ENCODE results near the gene ADAR. TPM values are rescaled to one million over a fixed set of nuclear protein-coding genes. Genes with fewer than 3 reads are reported as not detected.

Gene ADAR
- total and polyA plus RNA-seq, 2 experiments from 2014 or later: 96.4 to 188 TPM

GRCh38 chr1:154591206-154591605, 16.8 kb downstream of the ADAR start:
- H3K27me3 Mint-ChIP-seq (ENCODE audit: insufficient read depth, low read depth, poor library complexity): peaks cover 2% of the 10 kb centered on the region

DNA sequence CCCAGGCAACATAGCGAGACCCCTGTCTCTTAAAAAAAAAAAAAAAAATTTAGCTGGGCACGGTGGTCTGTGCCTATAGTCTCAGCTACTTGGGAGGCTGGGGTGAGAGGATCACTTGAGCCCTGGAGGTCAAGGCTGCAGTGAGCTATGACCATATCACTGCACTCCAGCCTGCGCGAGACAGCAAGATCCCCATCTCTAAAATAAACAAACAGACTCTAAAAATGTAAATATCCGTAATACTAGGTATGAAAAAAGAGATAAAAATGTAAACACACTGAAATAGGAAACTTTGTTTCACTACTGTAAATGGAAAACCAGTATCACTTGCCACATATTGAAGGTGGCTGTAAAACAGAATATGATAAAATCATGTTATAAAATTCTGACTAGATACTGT, 17.2 kb downstream of the ADAR start:
- peaks cover 90% of the 10 kb centered on the region for H3K36me3 Mint-ChIP-seq (ENCODE audit: low read depth)
- Histone ChIP-seq H4K20me1 (replicated peaks; ENCODE audit: insufficient read depth) (peaks cover 37% of the 10 kb centered on the region), H3K27ac (ENCODE audit: low read depth) (no peak overlapping the region), H3K79me2 (replicated peaks; ENCODE audit: insufficient read depth) (no peaks in the 10 kb centered on the region), H3K27me3 (ENCODE audit: insufficient read depth) (no peaks in the 10 kb centered on the region), H3K36me3 (ENCODE audit: insufficient read depth) (peaks cover 93% of the 10 kb centered on the region), H3K4me3 (no peak overlapping the region), H3K4me1 (ENCODE audit: insufficient read depth) (no peaks in the 10 kb centered on the region), H3F3A (replicated peaks; ENCODE audit: low read depth) (no peaks in the 10 kb centered on the region), H3K4me2 (no peak overlapping the region), H2AFZ (no peak overlapping the region), H3K9me2 (ENCODE audit: insufficient read depth) (no peaks in the 10 kb centered on the region)
- peaks cover 2% of the 10 kb centered on the region for H3K27me3 Mint-ChIP-seq (ENCODE audit: insufficient read depth, low read depth, poor library complexity)
- ATAC-seq (no peak), DNase-seq (ENCODE audit: low spot score) (no peak)
- no peaks in the 10 kb centered on the region for H3K4me1 Mint-ChIP-seq
- H3K27ac Mint-ChIP-seq: no peak overlapping the region
- no peak overlapping the region for H3K4me3 Mint-ChIP-seq
- no peaks in the 10 kb centered on the region for H3K9me3 Mint-ChIP-seq
- TF ChIP-seq EZH2phosphoT487 (IDR thresholded peaks at IDR 0.05; ENCODE audit: unreplicated experiment): no peak
- TF ChIP-seq STAT1 (IDR thresholded peaks at IDR 0.05; ENCODE audit: unreplicated experiment): no peak
- TF ChIP-seq, protein P1, sequence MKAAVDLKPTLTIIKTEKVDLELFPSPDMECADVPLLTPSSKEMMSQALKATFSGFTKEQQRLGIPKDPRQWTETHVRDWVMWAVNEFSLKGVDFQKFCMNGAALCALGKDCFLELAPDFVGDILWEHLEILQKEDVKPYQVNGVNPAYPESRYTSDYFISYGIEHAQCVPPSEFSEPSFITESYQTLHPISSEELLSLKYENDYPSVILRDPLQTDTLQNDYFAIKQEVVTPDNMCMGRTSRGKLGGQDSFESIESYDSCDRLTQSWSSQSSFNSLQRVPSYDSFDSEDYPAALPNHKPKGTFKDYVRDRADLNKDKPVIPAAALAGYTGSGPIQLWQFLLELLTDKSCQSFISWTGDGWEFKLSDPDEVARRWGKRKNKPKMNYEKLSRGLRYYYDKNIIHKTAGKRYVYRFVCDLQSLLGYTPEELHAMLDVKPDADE (IDR thresholded peaks at IDR 0.05): no peak
- TF ChIP-seq EZH2 (IDR thresholded peaks at IDR 0.05; ENCODE audit: low read depth, unreplicated experiment): no peak
- TF ChIP-seq, protein P2, sequence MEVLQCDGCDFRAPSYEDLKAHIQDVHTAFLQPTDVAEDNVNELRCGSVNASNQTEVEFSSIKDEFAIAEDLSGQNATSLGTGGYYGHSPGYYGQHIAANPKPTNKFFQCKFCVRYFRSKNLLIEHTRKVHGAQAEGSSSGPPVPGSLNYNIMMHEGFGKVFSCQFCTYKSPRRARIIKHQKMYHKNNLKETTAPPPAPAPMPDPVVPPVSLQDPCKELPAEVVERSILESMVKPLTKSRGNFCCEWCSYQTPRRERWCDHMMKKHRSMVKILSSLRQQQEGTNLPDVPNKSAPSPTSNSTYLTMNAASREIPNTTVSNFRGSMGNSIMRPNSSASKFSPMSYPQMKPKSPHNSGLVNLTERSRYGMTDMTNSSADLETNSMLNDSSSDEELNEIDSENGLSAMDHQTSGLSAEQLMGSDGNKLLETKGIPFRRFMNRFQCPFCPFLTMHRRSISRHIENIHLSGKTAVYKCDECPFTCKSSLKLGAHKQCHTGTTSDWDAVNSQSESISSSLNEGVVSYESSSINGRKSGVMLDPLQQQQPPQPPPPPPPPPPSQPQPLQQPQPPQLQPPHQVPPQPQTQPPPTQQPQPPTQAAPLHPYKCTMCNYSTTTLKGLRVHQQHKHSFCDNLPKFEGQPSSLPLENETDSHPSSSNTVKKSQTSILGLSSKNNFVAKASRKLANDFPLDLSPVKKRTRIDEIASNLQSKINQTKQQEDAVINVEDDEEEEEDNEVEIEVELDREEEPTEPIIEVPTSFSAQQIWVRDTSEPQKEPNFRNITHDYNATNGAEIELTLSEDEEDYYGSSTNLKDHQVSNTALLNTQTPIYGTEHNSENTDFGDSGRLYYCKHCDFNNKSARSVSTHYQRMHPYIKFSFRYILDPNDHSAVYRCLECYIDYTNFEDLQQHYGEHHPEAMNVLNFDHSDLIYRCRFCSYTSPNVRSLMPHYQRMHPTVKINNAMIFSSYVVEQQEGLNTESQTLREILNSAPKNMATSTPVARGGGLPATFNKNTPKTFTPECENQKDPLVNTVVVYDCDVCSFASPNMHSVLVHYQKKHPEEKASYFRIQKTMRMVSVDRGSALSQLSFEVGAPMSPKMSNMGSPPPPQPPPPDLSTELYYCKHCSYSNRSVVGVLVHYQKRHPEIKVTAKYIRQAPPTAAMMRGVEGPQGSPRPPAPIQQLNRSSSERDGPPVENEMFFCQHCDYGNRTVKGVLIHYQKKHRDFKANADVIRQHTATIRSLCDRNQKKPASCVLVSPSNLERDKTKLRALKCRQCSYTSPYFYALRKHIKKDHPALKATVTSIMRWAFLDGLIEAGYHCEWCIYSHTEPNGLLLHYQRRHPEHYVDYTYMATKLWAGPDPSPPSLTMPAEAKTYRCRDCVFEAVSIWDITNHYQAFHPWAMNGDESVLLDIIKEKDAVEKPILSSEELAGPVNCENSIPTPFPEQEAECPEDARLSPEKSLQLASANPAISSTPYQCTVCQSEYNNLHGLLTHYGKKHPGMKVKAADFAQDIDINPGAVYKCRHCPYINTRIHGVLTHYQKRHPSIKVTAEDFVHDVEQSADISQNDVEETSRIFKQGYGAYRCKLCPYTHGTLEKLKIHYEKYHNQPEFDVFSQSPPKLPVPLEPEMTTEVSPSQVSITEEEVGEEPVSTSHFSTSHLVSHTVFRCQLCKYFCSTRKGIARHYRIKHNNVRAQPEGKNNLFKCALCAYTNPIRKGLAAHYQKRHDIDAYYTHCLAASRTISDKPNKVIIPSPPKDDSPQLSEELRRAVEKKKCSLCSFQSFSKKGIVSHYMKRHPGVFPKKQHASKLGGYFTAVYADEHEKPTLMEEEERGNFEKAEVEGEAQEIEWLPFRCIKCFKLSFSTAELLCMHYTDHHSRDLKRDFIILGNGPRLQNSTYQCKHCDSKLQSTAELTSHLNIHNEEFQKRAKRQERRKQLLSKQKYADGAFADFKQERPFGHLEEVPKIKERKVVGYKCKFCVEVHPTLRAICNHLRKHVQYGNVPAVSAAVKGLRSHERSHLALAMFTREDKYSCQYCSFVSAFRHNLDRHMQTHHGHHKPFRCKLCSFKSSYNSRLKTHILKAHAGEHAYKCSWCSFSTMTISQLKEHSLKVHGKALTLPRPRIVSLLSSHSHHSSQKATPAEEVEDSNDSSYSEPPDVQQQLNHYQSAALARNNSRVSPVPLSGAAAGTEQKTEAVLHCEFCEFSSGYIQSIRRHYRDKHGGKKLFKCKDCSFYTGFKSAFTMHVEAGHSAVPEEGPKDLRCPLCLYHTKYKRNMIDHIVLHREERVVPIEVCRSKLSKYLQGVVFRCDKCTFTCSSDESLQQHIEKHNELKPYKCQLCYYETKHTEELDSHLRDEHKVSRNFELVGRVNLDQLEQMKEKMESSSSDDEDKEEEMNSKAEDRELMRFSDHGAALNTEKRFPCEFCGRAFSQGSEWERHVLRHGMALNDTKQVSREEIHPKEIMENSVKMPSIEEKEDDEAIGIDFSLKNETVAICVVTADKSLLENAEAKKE (CRISPR knock-in tag; IDR thresholded peaks at IDR 0.05): no peak
- TF ChIP-seq POLR2AphosphoS5 (IDR thresholded peaks at IDR 0.05; ENCODE audit: low read depth): no peak

More at GRCh38 chr1:154591206-154591605, 16.8 kb downstream of the ADAR start:
- no peak overlapping the region for H3K27ac Mint-ChIP-seq
- H3K4me3 Mint-ChIP-seq: no peak overlapping the region
- peaks cover 90% of the 10 kb centered on the region for H3K36me3 Mint-ChIP-seq (ENCODE audit: low read depth)
- DNase-seq (ENCODE audit: low spot score) (no peak), ATAC-seq (no peak)
- Histone ChIP-seq H3K27me3 (ENCODE audit: insufficient read depth) (no peaks in the 10 kb centered on the region), H3F3A (replicated peaks; ENCODE audit: low read depth) (no peaks in the 10 kb centered on the region), H3K9me2 (ENCODE audit: insufficient read depth) (no peaks in the 10 kb centered on the region), H3K4me3 (no peak overlapping the region), H3K4me1 (ENCODE audit: insufficient read depth) (no peaks in the 10 kb centered on the region), H3K36me3 (ENCODE audit: insufficient read depth) (peaks cover 93% of the 10 kb centered on the region), H2AFZ (no peak overlapping the region), H3K79me2 (replicated peaks; ENCODE audit: insufficient read depth) (no peaks in the 10 kb centered on the region), H3K4me2 (no peak overlapping the region), H4K20me1 (replicated peaks; ENCODE audit: insufficient read depth) (peaks cover 42% of the 10 kb centered on the region), H3K27ac (ENCODE audit: low read depth) (no peak overlapping the region)
- no peak for TF ChIP-seq CREB1 (CRISPR knock-in tag; IDR thresholded peaks at IDR 0.05; ENCODE audit: low read depth)
- TF ChIP-seq, protein P3, sequence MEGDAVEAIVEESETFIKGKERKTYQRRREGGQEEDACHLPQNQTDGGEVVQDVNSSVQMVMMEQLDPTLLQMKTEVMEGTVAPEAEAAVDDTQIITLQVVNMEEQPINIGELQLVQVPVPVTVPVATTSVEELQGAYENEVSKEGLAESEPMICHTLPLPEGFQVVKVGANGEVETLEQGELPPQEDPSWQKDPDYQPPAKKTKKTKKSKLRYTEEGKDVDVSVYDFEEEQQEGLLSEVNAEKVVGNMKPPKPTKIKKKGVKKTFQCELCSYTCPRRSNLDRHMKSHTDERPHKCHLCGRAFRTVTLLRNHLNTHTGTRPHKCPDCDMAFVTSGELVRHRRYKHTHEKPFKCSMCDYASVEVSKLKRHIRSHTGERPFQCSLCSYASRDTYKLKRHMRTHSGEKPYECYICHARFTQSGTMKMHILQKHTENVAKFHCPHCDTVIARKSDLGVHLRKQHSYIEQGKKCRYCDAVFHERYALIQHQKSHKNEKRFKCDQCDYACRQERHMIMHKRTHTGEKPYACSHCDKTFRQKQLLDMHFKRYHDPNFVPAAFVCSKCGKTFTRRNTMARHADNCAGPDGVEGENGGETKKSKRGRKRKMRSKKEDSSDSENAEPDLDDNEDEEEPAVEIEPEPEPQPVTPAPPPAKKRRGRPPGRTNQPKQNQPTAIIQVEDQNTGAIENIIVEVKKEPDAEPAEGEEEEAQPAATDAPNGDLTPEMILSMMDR (conservative IDR thresholded peaks at IDR 0.05; ENCODE audit: low read depth in 2 of 2): no peak
- no peak for TF ChIP-seq STAT1 (IDR thresholded peaks at IDR 0.05; ENCODE audit: unreplicated experiment)
- no peak for TF ChIP-seq EZH2phosphoT487 (IDR thresholded peaks at IDR 0.05; ENCODE audit: unreplicated experiment)
- TF ChIP-seq ZNF331 (CRISPR knock-in tag; IDR thresholded peaks at IDR 0.05; ENCODE audit: low read depth): no peak
- TF ChIP-seq NANOG (IDR thresholded peaks at IDR 0.05; ENCODE audit: borderline replicate concordance): no peak
- no peak for TF ChIP-seq ZNF114 (CRISPR knock-in tag; IDR thresholded peaks at IDR 0.05)
- no peak for TF ChIP-seq JUNB (IDR thresholded peaks at IDR 0.05; ENCODE audit: unreplicated experiment)
- no peak for TF ChIP-seq POLR2AphosphoS5 (IDR thresholded peaks at IDR 0.05; ENCODE audit: low read depth)
- TF ChIP-seq, protein P1 (IDR thresholded peaks at IDR 0.05): no peak
- H3K4me1 Mint-ChIP-seq: no peaks in the 10 kb centered on the region
- H3K9me3 Mint-ChIP-seq: no peaks in the 10 kb centered on the region

Data from GM23338 (cell line).